ENCODE measurements around the gene SHANK2. TPM values are rescaled to one million over a fixed set of nuclear protein-coding genes. Genes with fewer than 3 reads are reported as not detected.

Gene SHANK2
- total RNA-seq, 1 experiment from 2014 or later: 0.71 TPM

DNA sequence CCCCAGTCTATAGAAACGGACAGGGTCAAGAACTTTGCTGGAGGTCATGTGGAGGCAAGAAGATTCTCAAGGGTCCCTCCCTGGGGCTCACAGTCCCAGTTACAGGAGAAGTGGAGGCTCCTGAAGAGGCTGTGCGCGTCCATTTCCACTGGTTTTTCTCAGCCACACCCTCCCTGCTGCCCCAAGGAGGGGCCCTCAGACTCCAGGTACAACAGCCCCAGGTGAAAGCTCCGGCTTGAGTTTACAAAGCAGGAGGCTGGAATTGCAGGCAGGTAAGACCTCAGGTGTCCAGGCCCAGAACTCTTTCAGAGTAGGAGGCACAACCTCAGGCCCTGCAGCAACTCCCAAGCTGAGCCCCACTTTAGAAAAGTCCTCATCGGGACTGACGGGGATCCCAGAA is 3.1 kb downstream of the SHANK2 start:
- intact Hi-C loops (cut with micrococcal nuclease; ENCODE audit: unreplicated experiment): no loop called here
- no peaks in the 10 kb centered on the region for H3K36me3 ChIP-seq (ENCODE audit: insufficient read depth, low read length, poor library complexity, severe bottlenecking)
- DNase-seq (ENCODE audit: low spot score): no peak
- H3K4me3 ChIP-seq (ENCODE audit: low read depth, low read length, poor library complexity, severe bottlenecking): no peak overlapping the region
- BruUV-seq (replicated peaks): no TSS peak
- no peaks in the 10 kb centered on the region for H3K9me3 ChIP-seq (ENCODE audit: low read depth, low read length, poor library complexity, severe bottlenecking)
- TF ChIP-seq, protein P1, sequence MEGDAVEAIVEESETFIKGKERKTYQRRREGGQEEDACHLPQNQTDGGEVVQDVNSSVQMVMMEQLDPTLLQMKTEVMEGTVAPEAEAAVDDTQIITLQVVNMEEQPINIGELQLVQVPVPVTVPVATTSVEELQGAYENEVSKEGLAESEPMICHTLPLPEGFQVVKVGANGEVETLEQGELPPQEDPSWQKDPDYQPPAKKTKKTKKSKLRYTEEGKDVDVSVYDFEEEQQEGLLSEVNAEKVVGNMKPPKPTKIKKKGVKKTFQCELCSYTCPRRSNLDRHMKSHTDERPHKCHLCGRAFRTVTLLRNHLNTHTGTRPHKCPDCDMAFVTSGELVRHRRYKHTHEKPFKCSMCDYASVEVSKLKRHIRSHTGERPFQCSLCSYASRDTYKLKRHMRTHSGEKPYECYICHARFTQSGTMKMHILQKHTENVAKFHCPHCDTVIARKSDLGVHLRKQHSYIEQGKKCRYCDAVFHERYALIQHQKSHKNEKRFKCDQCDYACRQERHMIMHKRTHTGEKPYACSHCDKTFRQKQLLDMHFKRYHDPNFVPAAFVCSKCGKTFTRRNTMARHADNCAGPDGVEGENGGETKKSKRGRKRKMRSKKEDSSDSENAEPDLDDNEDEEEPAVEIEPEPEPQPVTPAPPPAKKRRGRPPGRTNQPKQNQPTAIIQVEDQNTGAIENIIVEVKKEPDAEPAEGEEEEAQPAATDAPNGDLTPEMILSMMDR (conservative IDR thresholded peaks at IDR 0.05; ENCODE audit: low read depth, low read length): no peak
- no peak for TF ChIP-seq EZH2 (IDR thresholded peaks at IDR 0.05; ENCODE audit: borderline replicate concordance, low read depth, low read length, poor library complexity, severe bottlenecking)
- H3K27me3 ChIP-seq (replicated peaks; ENCODE audit: insufficient read depth, low read depth, low read length, poor library complexity): peaks cover 56% of the 10 kb centered on the region
- CTCF ChIA-PET: no interaction called here
- no peak overlapping the region for H3K27ac ChIP-seq (ENCODE audit: low read depth, low read length, poor library complexity, severe bottlenecking)
- peaks cover 3% of the 10 kb centered on the region for H3K4me1 ChIP-seq (ENCODE audit: insufficient read depth, low read length, poor library complexity, severe bottlenecking)
- POLR2A ChIA-PET (ENCODE audit: low non-redundant PET): no interaction called here

DNA sequence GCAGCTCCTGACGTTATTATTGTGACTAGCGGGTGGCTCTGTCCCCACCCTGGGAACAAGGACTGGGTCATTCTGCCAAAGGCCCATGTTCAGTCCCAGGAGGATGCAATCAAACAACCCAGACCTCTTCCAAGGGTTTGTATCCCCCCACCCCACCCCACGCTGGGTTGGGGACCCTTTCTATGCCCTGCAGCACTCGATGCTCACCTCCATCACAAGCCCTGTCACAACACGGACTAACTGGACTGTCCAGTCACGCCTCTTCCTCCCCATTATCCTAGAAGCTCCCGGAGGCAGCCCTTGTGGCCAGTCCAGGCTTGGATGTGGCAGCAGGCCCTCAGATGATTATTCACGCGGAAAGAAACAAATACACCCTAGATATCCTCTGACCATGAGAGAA is 3.7 kb downstream of the SHANK2 start:
- Histone ChIP-seq H3K36me3 (ENCODE audit: insufficient read depth, low read length, poor library complexity, severe bottlenecking) (no peaks in the 10 kb centered on the region), H3K4me3 (ENCODE audit: low read depth, low read length, poor library complexity, severe bottlenecking) (no peak overlapping the region), H3K9me3 (ENCODE audit: low read depth, low read length, poor library complexity, severe bottlenecking) (no peaks in the 10 kb centered on the region), H3K4me1 (ENCODE audit: insufficient read depth, low read length, poor library complexity, severe bottlenecking) (peaks cover 3% of the 10 kb centered on the region), H3K27ac (ENCODE audit: low read depth, low read length, poor library complexity, severe bottlenecking) (no peak overlapping the region), H3K27me3 (replicated peaks; ENCODE audit: insufficient read depth, low read depth, low read length, poor library complexity) (peaks cover 50% of the 10 kb centered on the region)
- ChIA-PET POLR2A (ENCODE audit: low non-redundant PET) (no interaction called here), CTCF (no interaction called here)
- no peak for DNase-seq (ENCODE audit: low spot score)
- no TSS peak for BruUV-seq (replicated peaks)
- intact Hi-C loops (cut with micrococcal nuclease; ENCODE audit: unreplicated experiment): no loop called here
- TF ChIP-seq, protein P1 (conservative IDR thresholded peaks at IDR 0.05; ENCODE audit: low read depth, low read length): no peak
- TF ChIP-seq EZH2 (IDR thresholded peaks at IDR 0.05; ENCODE audit: borderline replicate concordance, low read depth, low read length, poor library complexity, severe bottlenecking): no peak

DNA sequence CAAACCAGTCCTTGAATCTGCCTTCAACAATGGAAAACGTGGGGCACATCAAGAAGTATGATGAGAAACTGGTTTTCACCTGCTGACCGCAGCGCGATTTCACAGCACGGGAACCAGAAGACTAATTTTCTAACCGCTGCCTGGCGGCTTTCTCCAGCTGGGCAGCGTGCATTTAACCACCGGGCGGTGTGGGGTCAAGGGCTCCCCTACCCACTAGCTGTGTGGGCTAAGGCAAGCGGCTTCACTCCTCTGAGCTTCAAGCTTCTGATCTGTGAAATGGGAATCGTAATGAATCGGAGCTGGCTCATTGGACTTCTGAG is 4.2 kb downstream of the SHANK2 start:
- intact Hi-C loops (cut with micrococcal nuclease; ENCODE audit: unreplicated experiment): no loop called here
- no peak overlapping the region for H3K4me3 ChIP-seq (ENCODE audit: low read depth, low read length, poor library complexity, severe bottlenecking)
- no peaks in the 10 kb centered on the region for H3K9me3 ChIP-seq (ENCODE audit: low read depth, low read length, poor library complexity, severe bottlenecking)
- peaks cover 45% of the 10 kb centered on the region for H3K27me3 ChIP-seq (replicated peaks; ENCODE audit: insufficient read depth, low read depth, low read length, poor library complexity)
- H3K4me1 ChIP-seq (ENCODE audit: insufficient read depth, low read length, poor library complexity, severe bottlenecking): peaks cover 3% of the 10 kb centered on the region
- no peak overlapping the region for H3K27ac ChIP-seq (ENCODE audit: low read depth, low read length, poor library complexity, severe bottlenecking)
- DNase-seq (ENCODE audit: low spot score): no peak
- ChIA-PET POLR2A (ENCODE audit: low non-redundant PET) (no interaction called here), CTCF (no interaction called here)
- TF ChIP-seq, protein P1 (conservative IDR thresholded peaks at IDR 0.05; ENCODE audit: low read depth, low read length): no peak
- TF ChIP-seq EZH2 (IDR thresholded peaks at IDR 0.05; ENCODE audit: borderline replicate concordance, low read depth, low read length, poor library complexity, severe bottlenecking): no peak
- no TSS peak for BruUV-seq (replicated peaks)
- H3K36me3 ChIP-seq (ENCODE audit: insufficient read depth, low read length, poor library complexity, severe bottlenecking): no peaks in the 10 kb centered on the region
